Astrocyte of the cerebellum (primary cell): Measurements from ENCODE around the gene COL4A1.

Source experiments
- DNase-seq: peaks from one replicate; pipeline ENCODE4 v3.0.0-alpha.2; 2011; ENCODE audit warnings: low read depth
- H3K4me3 ChIP-seq: 2 replicates; pipeline ENCODE4 v1.5.1; 2011; ENCODE audit warnings: mild to moderate bottlenecking, low read depth, low read length, moderate library complexity
- in situ Hi-C: cut with HindIII; loops from 2 replicates; pipeline ENCODE4 v1.10.0; 2017; ENCODE audit warnings: low sequenced_read_pairs
- TF ChIP-seq, protein P1 (sequence below): IDR thresholded peaks from 2 replicates; pipeline ENCODE4 v1.5.1; 2012; ENCODE audit warnings: low read length, low read depth, moderate library complexity, mild to moderate bottlenecking; ENCODE audit errors: missing control alignments

COL4A1 gene

DNA sequence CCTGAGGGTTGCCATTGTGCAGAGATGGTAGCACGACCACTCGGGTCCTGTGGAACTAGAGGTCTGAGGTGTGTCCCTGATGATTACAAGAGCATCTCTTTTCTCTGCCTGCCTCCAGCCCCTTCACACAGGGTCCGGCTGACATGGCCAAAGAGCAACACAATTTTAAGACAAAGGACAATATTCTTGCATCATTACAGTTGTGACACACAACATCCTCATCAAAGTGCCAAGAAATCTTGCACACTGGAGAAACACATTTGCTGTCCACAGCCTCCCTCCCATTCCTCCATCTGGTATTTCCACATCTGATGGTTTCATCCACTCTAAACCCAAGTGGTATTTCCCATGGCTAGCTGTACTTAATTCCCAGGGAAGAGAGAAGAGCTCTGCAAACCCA, 12.8 kb downstream of the COL4A1 start:
- H3K4me3 ChIP-seq: no peak overlapping the region
- TF ChIP-seq, protein P1, sequence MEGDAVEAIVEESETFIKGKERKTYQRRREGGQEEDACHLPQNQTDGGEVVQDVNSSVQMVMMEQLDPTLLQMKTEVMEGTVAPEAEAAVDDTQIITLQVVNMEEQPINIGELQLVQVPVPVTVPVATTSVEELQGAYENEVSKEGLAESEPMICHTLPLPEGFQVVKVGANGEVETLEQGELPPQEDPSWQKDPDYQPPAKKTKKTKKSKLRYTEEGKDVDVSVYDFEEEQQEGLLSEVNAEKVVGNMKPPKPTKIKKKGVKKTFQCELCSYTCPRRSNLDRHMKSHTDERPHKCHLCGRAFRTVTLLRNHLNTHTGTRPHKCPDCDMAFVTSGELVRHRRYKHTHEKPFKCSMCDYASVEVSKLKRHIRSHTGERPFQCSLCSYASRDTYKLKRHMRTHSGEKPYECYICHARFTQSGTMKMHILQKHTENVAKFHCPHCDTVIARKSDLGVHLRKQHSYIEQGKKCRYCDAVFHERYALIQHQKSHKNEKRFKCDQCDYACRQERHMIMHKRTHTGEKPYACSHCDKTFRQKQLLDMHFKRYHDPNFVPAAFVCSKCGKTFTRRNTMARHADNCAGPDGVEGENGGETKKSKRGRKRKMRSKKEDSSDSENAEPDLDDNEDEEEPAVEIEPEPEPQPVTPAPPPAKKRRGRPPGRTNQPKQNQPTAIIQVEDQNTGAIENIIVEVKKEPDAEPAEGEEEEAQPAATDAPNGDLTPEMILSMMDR: no peak
- no peak for DNase-seq
- in situ Hi-C loops: loop anchor here (5.0 kb wide), 2 partner anchors 43 to 52 kb away; no protein-coding TSS in a partner anchor

DNA sequence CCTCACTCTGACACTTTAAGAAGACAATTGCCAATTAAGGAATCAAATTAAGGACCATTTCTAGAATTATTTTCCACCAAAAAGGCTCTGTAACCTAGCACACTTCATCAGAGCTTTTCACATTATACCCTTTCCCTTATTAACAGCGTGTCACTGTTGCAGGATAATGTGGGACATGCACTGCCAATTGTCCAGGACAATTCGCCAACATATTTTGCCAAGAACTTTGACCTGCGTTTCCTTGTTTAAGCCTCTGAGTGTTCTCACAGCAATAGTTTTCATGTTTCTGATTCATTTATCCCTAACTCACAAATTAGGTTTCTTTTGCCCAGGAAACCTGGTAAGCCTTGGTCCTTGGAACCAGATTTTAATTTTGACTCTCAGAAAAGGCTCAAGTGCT, 13.3 kb downstream of the COL4A1 start:
- TF ChIP-seq, protein P1: no peak
- no peak for DNase-seq
- in situ Hi-C loops: loop anchor here (5.0 kb wide), 2 partner anchors 44 to 51 kb away; no protein-coding TSS in a partner anchor
- no peak overlapping the region for H3K4me3 ChIP-seq

DNA sequence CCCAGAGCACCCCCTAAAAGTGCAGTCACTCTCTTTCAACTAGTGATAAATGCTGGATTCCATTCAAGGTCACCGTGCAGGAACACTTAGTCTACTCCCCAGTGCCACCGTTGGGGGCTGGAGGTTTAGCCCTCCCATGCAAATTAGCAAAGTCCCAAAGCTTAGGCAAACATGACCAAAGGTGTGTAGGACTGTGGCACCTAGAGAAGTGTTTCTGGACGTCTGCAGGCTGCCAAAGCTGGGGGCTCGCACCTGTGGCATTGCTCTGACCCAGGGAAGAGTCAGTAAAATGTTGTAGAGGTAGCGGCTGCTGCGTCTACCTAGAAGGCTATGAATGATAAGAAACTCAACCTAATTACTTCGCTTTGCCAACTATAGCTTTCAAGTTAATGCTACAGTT, 13.9 kb downstream of the COL4A1 start:
- DNase-seq: no peak
- TF ChIP-seq, protein P1: no peak
- no peak overlapping the region for H3K4me3 ChIP-seq
- in situ Hi-C loops: loop anchor here (5.0 kb wide), 2 partner anchors 44 to 51 kb away; no protein-coding TSS in a partner anchor

DNA sequence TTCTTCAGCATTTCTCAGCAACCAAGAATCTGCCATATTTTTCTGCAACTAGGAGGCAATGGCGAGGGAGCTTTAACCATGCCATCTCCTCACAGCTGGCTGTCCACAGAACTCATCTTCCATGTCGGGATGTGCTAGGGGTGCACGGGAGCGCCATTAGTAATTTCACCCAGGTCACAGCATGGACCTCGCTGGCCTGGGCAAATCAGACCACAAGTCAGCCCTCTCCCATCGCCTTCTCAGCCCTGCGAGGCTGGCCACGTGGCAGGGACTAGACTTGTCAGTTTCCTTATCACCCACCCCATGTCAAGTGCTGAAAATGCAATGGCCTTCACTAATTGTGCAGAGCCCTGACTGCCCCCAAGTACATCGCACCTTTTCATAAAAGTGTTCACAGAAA, 15.7 kb downstream of the COL4A1 start:
- TF ChIP-seq, protein P1: no peak
- DNase-seq: no peak
- in situ Hi-C loops: loop anchor here (5.0 kb wide), 2 partner anchors 46 to 49 kb away; no protein-coding TSS in a partner anchor
- no peak overlapping the region for H3K4me3 ChIP-seq

DNA sequence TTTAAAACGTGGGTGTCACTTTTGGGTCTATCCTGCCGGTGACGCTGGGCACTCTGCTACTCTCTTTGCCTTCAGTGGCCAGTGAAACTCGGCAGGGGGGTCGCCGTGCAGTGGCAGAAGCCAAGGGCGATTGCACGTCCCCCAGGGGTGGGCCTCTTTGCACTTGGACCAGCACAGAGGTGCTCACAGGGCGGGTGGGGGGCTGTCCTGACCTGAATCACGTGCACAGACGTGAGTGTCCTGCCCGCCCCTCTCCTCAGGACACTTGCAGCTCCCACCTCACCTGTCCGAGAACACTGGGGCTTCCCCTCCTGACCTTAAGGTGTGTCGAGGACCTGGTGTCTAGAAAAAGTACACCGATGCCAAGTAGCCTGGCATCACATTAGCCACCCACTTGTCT, 16.1 kb downstream of the COL4A1 start:
- TF ChIP-seq, protein P1: no peak
- no peak overlapping the region for H3K4me3 ChIP-seq
- in situ Hi-C loops: loop anchor here (5.0 kb wide), 2 partner anchors 46 to 49 kb away; no protein-coding TSS in a partner anchor
- no peak for DNase-seq

DNA sequence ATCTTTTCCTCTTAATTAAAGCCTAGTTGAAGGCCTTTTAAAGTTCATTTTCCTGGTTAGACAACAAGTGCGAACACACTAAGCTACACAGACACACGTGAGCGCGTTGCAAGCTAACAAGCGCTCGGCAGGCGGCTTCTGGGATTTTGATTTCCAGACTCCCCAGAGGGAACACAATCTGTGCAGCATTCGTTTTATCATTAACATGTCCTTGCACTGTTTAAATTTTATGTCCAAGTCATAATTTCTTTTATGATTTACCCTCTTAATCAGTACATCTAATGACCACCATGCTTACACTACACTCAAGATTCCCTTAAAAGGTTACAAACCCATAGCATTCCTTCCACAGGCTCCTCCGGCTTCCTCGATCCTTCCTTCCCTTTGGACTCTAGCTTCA, 16.8 kb downstream of the COL4A1 start:
- in situ Hi-C loops: loop anchor here (5.0 kb wide), 2 partner anchors 47 to 48 kb away; no protein-coding TSS in a partner anchor
- no peak overlapping the region for H3K4me3 ChIP-seq
- TF ChIP-seq, protein P1: no peak
- DNase-seq: no peak
